Activated naive CD8-positive, alpha-beta T cell treated with anti-CD3 and anti-CD28 coated beads, Interleukin-2, amount 10 ng/mL, durations not matched to agents 7 days and 5 days (primary cell): ENCODE results near the gene GPX2. TPM values are rescaled to one million over a fixed set of nuclear protein-coding genes. Genes with fewer than 3 reads are reported as not detected.

Source experiments
- ATAC-seq: fragments of 150-1000 bp; cut with Tn5 transposase; one replicate; pipeline ENCODE4 v1.10.0; 2021; ENCODE audit warnings: low read depth, moderate library complexity
- POLR2A ChIA-PET: fragments of 350-600 bp; sonication (Branson Sonifier 250); formaldehyde crosslinking; loops from one replicate; lab custom pipeline; 2021; ENCODE audit warnings: antibody characterized with exemption; lab: Charles Lee
- DNase-seq: peaks from one replicate; pipeline ENCODE4 v3.0.0; 2021
- H3K27ac Mint-ChIP-seq: one replicate; pipeline ENCODE4 v1.8.0; 2022; ENCODE audit warnings: mild to moderate bottlenecking, mixed read lengths
- H3K27me3 Mint-ChIP-seq: one replicate; pipeline ENCODE4 v1.8.0; 2022; ENCODE audit warnings: mild to moderate bottlenecking, moderate library complexity, mixed read lengths
- H3K36me3 Mint-ChIP-seq: one replicate; pipeline ENCODE4 v1.8.0; 2021; ENCODE audit warnings: mild to moderate bottlenecking, mixed read lengths
- H3K4me1 Mint-ChIP-seq: one replicate; pipeline ENCODE4 v1.8.0; 2021; ENCODE audit warnings: mixed read lengths
- H3K4me3 Mint-ChIP-seq: one replicate; pipeline ENCODE4 v1.8.0; 2022; ENCODE audit warnings: mild to moderate bottlenecking, moderate library complexity, mixed read lengths
- H3K9me3 Mint-ChIP-seq: one replicate; pipeline ENCODE4 v1.8.0; 2021; ENCODE audit warnings: mixed read lengths
- total RNA-seq, 2 experiments: library from RNA; stranded (reverse); gene quantifications; one replicate each; pipeline ENCODE4 v1.2.3, GENCODE V29; 2021

Gene GPX2
- total RNA-seq, 2 experiments from 2014 or later, result not detected

DNA sequence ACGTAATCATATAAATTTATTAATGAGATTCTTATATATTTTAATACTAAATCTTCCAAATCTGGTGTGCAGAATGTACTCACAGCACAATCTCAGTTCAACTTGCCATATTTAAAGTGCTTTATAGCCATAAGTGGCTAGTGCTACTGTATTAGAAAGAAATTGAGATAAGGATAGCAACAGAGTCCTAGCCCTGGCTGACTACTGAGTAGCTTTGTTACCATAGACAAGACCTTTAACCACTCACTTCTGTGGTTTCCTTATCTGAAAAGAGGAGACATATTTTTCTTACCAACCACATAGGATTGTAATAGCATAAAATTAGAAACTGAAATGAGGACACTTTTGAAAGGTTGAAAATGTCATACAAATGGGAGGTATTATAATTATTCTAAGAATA, 30.3 kb downstream of the GPX2 start:
- POLR2A ChIA-PET, result interaction anchor here (0.7 kb wide), 1 partner anchor 15 kb away, joined by 3 read pairs; no protein-coding TSS in a partner anchor
- peaks cover 26% of the 10 kb centered on the region for H3K4me1 Mint-ChIP-seq
- H3K27ac Mint-ChIP-seq, result no peak overlapping the region
- peaks cover 11% of the 10 kb centered on the region for H3K36me3 Mint-ChIP-seq
- no peak overlapping the region for H3K4me3 Mint-ChIP-seq
- H3K27me3 Mint-ChIP-seq, result peaks cover 18% of the 10 kb centered on the region
- no peak for ATAC-seq
- DNase-seq, result no peak
- no peaks in the 10 kb centered on the region for H3K9me3 Mint-ChIP-seq

DNA sequence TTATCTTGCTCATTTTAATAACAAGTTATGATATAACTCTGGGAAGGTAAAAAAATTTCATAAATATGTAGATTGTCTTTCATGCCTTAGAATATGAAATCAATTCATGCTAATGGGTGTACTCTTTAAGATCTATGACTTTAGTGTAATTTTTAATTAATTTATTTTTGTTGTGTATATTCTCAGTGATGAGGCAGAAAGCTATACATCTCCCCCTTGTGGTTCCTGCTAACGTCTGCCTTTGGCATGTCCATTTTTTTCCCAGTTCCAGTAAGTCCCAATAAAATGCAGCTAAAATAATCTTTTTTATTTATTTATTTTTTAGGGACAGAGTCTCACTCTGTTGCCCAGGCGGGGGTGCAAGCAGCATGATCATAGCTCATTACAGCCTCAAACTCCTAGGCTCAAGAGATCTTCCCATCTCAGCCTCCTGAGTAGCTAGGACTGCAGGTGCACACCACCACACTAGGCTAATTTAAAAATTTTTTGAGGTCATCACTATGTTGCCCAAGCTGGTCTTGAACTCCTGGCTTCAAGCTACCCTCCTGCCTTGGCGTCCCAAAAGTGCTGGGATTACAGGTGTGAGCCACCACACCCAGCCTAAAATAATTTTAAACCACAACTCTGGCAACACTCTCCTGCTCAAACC, 31.6 kb downstream of the GPX2 start:
- Mint-ChIP-seq H3K27me3 (peaks cover 21% of the 10 kb centered on the region), H3K9me3 (no peaks in the 10 kb centered on the region), H3K36me3 (peaks cover 2% of the 10 kb centered on the region), H3K4me3 (no peak overlapping the region), H3K4me1 (peaks cover 24% of the 10 kb centered on the region), H3K27ac (no peak overlapping the region)
- POLR2A ChIA-PET, result no interaction called here
- DNase-seq, result no peak
- ATAC-seq, result no peak

- Mint-ChIP-seq H3K27ac (no peak overlapping the region), H3K27me3 (peaks cover 34% of the 10 kb centered on the region), H3K4me1 (peaks cover 5% of the 10 kb centered on the region), H3K9me3 (no peaks in the 10 kb centered on the region), H3K36me3 (no peaks in the 10 kb centered on the region), H3K4me3 (no peak overlapping the region)
- ATAC-seq (no peak), DNase-seq (no peak)
- POLR2A ChIA-PET, result no interaction called here
Measured at GRCh38 chr14:64906022-64906421, 36.5 kb downstream of the GPX2 start.

- no peak overlapping the region for H3K27ac Mint-ChIP-seq
- DNase-seq (no peak), ATAC-seq (no peak)
- H3K4me3 Mint-ChIP-seq, result no peak overlapping the region
- no peaks in the 10 kb centered on the region for H3K9me3 Mint-ChIP-seq
- H3K4me1 Mint-ChIP-seq, result no peaks in the 10 kb centered on the region
- H3K27me3 Mint-ChIP-seq, result peaks cover 33% of the 10 kb centered on the region
- POLR2A ChIA-PET, result interaction anchor here (0.7 kb wide), 1 partner anchor 36 kb away, joined by 3 read pairs; no protein-coding TSS in a partner anchor
- no peaks in the 10 kb centered on the region for H3K36me3 Mint-ChIP-seq
Measured at GRCh38 chr14:64899958-64900357, 42.6 kb downstream of the GPX2 start.

GRCh38 chr14:64891839-64892375, 50.6 kb downstream of the GPX2 start:
- no peak overlapping the region for H3K27ac Mint-ChIP-seq
- no peaks in the 10 kb centered on the region for H3K9me3 Mint-ChIP-seq
- H3K4me3 Mint-ChIP-seq, result no peak overlapping the region
- H3K27me3 Mint-ChIP-seq, result peaks cover 31% of the 10 kb centered on the region
- no peaks in the 10 kb centered on the region for H3K36me3 Mint-ChIP-seq
- DNase-seq (no peak), ATAC-seq (peak; percentile 45)
- H3K4me1 Mint-ChIP-seq, result no peaks in the 10 kb centered on the region
- POLR2A ChIA-PET, result interaction anchor here (0.6 to 0.7 kb wide), 3 partner anchors 23 to 211 kb away, joined by 3 to 4 read pairs (median 3); partner anchors contain the start of gene CHURC1

DNA sequence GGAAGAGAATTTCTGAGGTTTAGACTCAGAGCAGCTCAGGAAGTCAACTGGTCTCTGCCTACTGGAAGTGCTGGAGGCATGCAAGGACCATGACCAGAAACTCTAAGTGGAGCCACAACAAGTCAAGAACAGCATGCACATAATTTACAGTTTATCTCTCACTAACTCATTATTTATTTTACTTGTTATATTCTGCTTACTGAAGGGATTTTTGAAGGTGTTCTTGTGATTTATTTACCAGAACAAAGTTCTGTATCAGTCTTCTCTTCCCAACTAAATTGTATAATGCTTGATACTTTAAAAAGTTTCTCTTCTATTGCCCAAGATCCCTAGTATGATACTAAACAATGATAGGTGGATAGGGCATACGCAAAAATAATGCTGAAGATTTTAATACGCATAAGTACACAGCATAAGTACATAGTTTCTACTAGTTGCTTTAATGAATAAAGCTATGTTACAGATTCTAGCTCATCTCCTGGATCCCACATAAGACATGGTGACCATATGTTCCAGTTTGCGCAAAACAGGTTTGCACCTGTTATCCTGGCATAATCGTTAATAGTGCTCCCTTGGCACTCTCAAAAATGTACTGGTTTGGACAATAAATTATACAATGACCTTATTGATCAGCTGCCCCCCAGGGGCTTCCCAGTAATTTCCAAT, 51.2 kb downstream of the GPX2 start:
- no peaks in the 10 kb centered on the region for H3K36me3 Mint-ChIP-seq
- no peak overlapping the region for H3K4me3 Mint-ChIP-seq
- no peak for ATAC-seq
- POLR2A ChIA-PET, result interaction anchor here (0.7 kb wide), 2 partner anchors 23 to 65 kb away, joined by 3 read pairs; partner anchors contain the start of gene CHURC1
- no peaks in the 10 kb centered on the region for H3K4me1 Mint-ChIP-seq
- peaks cover 31% of the 10 kb centered on the region for H3K27me3 Mint-ChIP-seq
- DNase-seq, result no peak
- H3K9me3 Mint-ChIP-seq, result no peaks in the 10 kb centered on the region
- no peak overlapping the region for H3K27ac Mint-ChIP-seq

- Mint-ChIP-seq H3K4me1 (peaks cover 2% of the 10 kb centered on the region), H3K9me3 (no peaks in the 10 kb centered on the region), H3K36me3 (no peaks in the 10 kb centered on the region), H3K27ac (no peak overlapping the region), H3K4me3 (no peak overlapping the region), H3K27me3 (peaks cover 41% of the 10 kb centered on the region)
- ATAC-seq, result no peak
- no peak for DNase-seq
- POLR2A ChIA-PET, result no interaction called here
Measured at GRCh38 chr14:64889352-64889751, 53.2 kb downstream of the GPX2 start.

Other genes with a start within 250 kb of the GPX2 start
- gene PLEKHG3, start 238.3 kb downstream of the GPX2 start, total RNA-seq, result 1 to 10 TPM; 5.5 to 6.6 TPM
- gene SPTB, start 62.8 kb downstream of the GPX2 start, total RNA-seq, result not detected
- 10 to 100 TPM; 67.6 to 89.7 TPM for gene CHURC1, start 28.3 kb downstream of the GPX2 start, total RNA-seq
- gene RAB15, start 29.6 kb upstream of the GPX2 start, total RNA-seq, result 1 to 10 TPM; 2.7 to 3.5 TPM
- gene FNTB, start 44.1 kb upstream of the GPX2 start, total RNA-seq, result 10 to 100 TPM; 15.8 to 17.8 TPM
- gene MAX, start 159.8 kb upstream of the GPX2 start, total RNA-seq, result 100 to 1,000 TPM; 150 to 155 TPM